Inferior parietal cortex (tissue), 1 donor: ENCODE data around the gene PPP1R13B.
"Not testable (repeated sequence)": the region's sequence is repeated elsewhere in the genome, so short reads cannot be mapped to it uniquely, and the experiment has no call there.

Source experiments
- DNase-seq: peaks from one replicate; pipeline ENCODE4 v3.0.0-alpha.2; 2016; ENCODE audit errors: extremely low spot score

The PPP1R13B gene

GRCh38 chr14:103802356-103802755 is 45.0 kb downstream of the PPP1R13B start:
- DNase-seq: no peak

- no peak for DNase-seq
Observed at GRCh38 chr14:103801459-103801858, 45.9 kb downstream of the PPP1R13B start.

- not testable (repeated sequence) for DNase-seq
Observed at GRCh38 chr14:103793192-103793591, 54.2 kb downstream of the PPP1R13B start.

- no peak for DNase-seq
Observed at GRCh38 chr14:103788086-103788485, 59.3 kb downstream of the PPP1R13B start.

GRCh38 chr14:103782376-103782775 is 65.0 kb downstream of the PPP1R13B start:
- peak; percentile 26 for DNase-seq

- not testable (repeated sequence) for DNase-seq
Observed at GRCh38 chr14:103776319-103776718, 71.1 kb downstream of the PPP1R13B start.

GRCh38 chr14:103775506-103775905 is 71.9 kb downstream of the PPP1R13B start:
- peak; percentile 17 for DNase-seq

GRCh38 chr14:103773521-103773920 is 73.9 kb downstream of the PPP1R13B start:
- no peak for DNase-seq

GRCh38 chr14:103772078-103772712 is 75.2 kb downstream of the PPP1R13B start:
- DNase-seq: no peak

- DNase-seq: no peak
Observed at GRCh38 chr14:103770902-103771301, 76.5 kb downstream of the PPP1R13B start.

GRCh38 chr14:103770500-103770899 is 76.9 kb downstream of the PPP1R13B start:
- no peak for DNase-seq

- DNase-seq: no peak
Observed at GRCh38 chr14:103767336-103767894, 80.0 kb downstream of the PPP1R13B start.

- no peak for DNase-seq
Observed at GRCh38 chr14:103765526-103765925, 81.8 kb downstream of the PPP1R13B start.

GRCh38 chr14:103763730-103764488 is 83.5 kb downstream of the PPP1R13B start:
- DNase-seq: no peak

GRCh38 chr14:103762541-103762940 is 84.8 kb downstream of the PPP1R13B start:
- no peak for DNase-seq

GRCh38 chr14:103762036-103762435 is 85.3 kb downstream of the PPP1R13B start:
- no peak for DNase-seq

- DNase-seq: no peak
Observed at GRCh38 chr14:103758059-103758776, 89.2 kb downstream of the PPP1R13B start.

GRCh38 chr14:103755060-103755459 is 92.3 kb downstream of the PPP1R13B start:
- DNase-seq: no peak

GRCh38 chr14:103753774-103754173 is 93.6 kb downstream of the PPP1R13B start:
- DNase-seq: no peak

GRCh38 chr14:103749860-103750259 is 97.5 kb downstream of the PPP1R13B start:
- DNase-seq: no peak

- DNase-seq: no peak
Observed at GRCh38 chr14:103749452-103749851, 97.9 kb downstream of the PPP1R13B start.

GRCh38 chr14:103748534-103748857 is 98.9 kb downstream of the PPP1R13B start:
- no peak for DNase-seq
